ENCODE results near the gene AKAP11.

GRCh38 chr13:42355491-42356183, 83.7 kb downstream of the AKAP11 start:
- TF ChIP-seq, protein P1, sequence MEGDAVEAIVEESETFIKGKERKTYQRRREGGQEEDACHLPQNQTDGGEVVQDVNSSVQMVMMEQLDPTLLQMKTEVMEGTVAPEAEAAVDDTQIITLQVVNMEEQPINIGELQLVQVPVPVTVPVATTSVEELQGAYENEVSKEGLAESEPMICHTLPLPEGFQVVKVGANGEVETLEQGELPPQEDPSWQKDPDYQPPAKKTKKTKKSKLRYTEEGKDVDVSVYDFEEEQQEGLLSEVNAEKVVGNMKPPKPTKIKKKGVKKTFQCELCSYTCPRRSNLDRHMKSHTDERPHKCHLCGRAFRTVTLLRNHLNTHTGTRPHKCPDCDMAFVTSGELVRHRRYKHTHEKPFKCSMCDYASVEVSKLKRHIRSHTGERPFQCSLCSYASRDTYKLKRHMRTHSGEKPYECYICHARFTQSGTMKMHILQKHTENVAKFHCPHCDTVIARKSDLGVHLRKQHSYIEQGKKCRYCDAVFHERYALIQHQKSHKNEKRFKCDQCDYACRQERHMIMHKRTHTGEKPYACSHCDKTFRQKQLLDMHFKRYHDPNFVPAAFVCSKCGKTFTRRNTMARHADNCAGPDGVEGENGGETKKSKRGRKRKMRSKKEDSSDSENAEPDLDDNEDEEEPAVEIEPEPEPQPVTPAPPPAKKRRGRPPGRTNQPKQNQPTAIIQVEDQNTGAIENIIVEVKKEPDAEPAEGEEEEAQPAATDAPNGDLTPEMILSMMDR (conservative IDR thresholded peaks at IDR 0.05; ENCODE audit: low read depth, low read length), result no peak
- TF ChIP-seq EZH2 (IDR thresholded peaks at IDR 0.05; ENCODE audit: borderline replicate concordance, low read depth, low read length, poor library complexity, severe bottlenecking), result no peak
